Adrenal gland (tissue), 12 donors: ENCODE data around the gene ARMC2. TPM values are rescaled to one million over a fixed set of nuclear protein-coding genes. Genes with fewer than 3 reads are reported as not detected.

Experiments used
- DNase-seq, 7 donors: peaks; one replicate each; pipeline ENCODE4 v3.0.0-alpha.2; 2019 to 2020
- H3K27ac ChIP-seq, 5 donors: fragments of 200-600 bp; sonication (generic) in 4 of 5; 1 replicate in 3 of 5; 2 replicates in 2 of 5; pipeline versions ENCODE4 v1.5.1 to v1.8.0; 2016 to 2020; ENCODE audit warnings: mild to moderate bottlenecking in 1 of 5
- H3K27me3 ChIP-seq: fragments of 200-600 bp; 2 replicates; pipeline ENCODE4 v1.8.0; 2021
- H3K36me3 ChIP-seq, 2 donors: fragments of 200-600 bp; replicated peaks in 1 of 2; 1 replicate in 1 of 2; 2 replicates in 1 of 2; pipeline versions ENCODE4 v1.5.1 to v1.8.0; 2018 to 2022
- H3K4me1 ChIP-seq, 2 donors: fragments of 200-600 bp; replicated peaks in 1 of 2; 1 replicate in 1 of 2; 2 replicates in 1 of 2; pipeline versions ENCODE4 v1.5.1 to v1.8.0; 2018 to 2021
- H3K4me3 ChIP-seq, 4 donors: fragments of 200-600 bp; sonication (generic) in 3 of 4; one replicate each; pipeline ENCODE4 v1.5.1; 2016 to 2018
- H3K9me3 ChIP-seq, 3 donors: fragments of 200-600 bp; sonication (generic) in 1 of 3; replicated peaks in 1 of 3; 1 replicate in 2 of 3; 2 replicates in 1 of 3; pipeline versions ENCODE4 v1.5.1 to v1.8.0; 2016 to 2021
- POLR2A ChIP-seq, 2 donors: fragments of 450-650 bp; IDR thresholded peaks; one replicate each; pipeline ENCODE4 v1.6.1; 2017; ENCODE audit warnings: antibody characterized with exemption in 2 of 2, mild to moderate bottlenecking in 2 of 2, moderate library complexity in 1 of 2
- WGBS, 4 donors: extraction: QIAGEN DNeasy Blood & Tissue Kit in 2 of 4; methylation state at CpG; one replicate each; pipeline versions ENCODE4 v1.1.5 to v1.1.7; 2013 to 2017; 5-methylcytosine and 5-hydroxymethylcytosine counted together
- intact Hi-C, 2 donors: fragments of 100-400 bp; cut with DNase I; formaldehyde crosslinking; loops; one replicate each; pipeline versions ENCODE4 v1.14.1 to v1.15.0; 2022 to 2023
- polyA plus RNA-seq, 3 donors: library from polyadenylated mRNA; stranded (reverse); fragments of 200-250 nt in 2 of 3; fragments of 350-450 nt in 1 of 3; fragmentation: Illumina TruSeq in 1 of 3; extraction: RNeasy Lipid Tissue Mini Kit (QIAGEN cat#74804) in 1 of 3; gene quantifications; one replicate each; pipeline ENCODE4 v1.2.3, GENCODE V29; 2013 to 2014
- total RNA-seq, 9 donors: library from RNA; depleted of rRNA in 4 of 9; stranded (reverse); fragments of >200 nt in 4 of 9; fragments of 120-200 nt in 1 of 9; fragmentation: NEBNext Ultra II Directional in 1 of 9; extraction: Animal tissue kit (Norgen Biotek cat#: 25700) in 1 of 9; gene quantifications; one replicate each; pipeline versions ENCODE4 v1.1.0 to v1.2.4, GENCODE V29; 2013 to 2023
- TF ChIP-seq, protein P1 (sequence below), 6 experiments: fragments of 450-650 bp in 4 of 6; fragments of 200-600 bp in 2 of 6; sonication (generic) in 1 of 6; IDR thresholded peaks; 1 replicate in 5 of 6; 2 replicates in 1 of 6; pipeline versions ENCODE4 v1.5.1 to v1.8.0; 2016 to 2021; ENCODE audit warnings: antibody characterized with exemption in 6 of 6, mild to moderate bottlenecking in 2 of 6, moderate library complexity in 1 of 6
- donor health status: healthy with polysubstance abuse.
- donor health status: Bipolar disorder and iron deficiency.
- donor health status: DM: yes; HTN: yes; CAD: no.
- donor health status: DM: no; HTN: no; CAD: no.
- donor health status: DM: no; HTN: no; CAD: no.
- donor health status: DM: yes; HTN: yes; CAD: no.

ARMC2 gene
- total and polyA plus RNA-seq, 12 donors = 2.1 to 7.8 (median 6.4) TPM

DNA sequence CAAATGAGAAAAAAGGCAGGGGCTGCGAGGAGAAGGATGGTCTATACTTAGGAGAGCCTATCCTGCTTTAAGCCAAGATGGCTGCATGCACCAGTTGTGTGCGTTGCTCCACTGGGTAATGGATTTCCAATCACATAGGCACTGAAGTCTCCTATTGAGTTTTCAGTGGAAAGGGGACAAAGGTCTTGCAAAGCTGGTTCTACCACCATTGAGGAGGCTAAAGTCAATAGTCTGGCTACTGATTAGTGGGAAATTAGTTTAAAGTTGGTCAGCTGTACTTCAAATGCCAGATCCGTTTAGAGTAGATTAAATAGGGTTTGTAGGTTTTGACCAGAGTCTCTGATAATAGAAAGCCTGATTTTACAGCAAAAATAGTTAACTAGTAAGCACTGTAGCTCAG lies 141.5 kb downstream of the ARMC2 start:
- WGBS, 4 donors = 86 to 98% (median 94%) methylated on average over 3 of the region's 3 CpGs
- intact Hi-C loops = no loop called here
- Histone ChIP-seq H3K27me3 (no peaks in the 10 kb centered on the region), H3K27ac (no peak overlapping the region), H3K9me3 (no peaks in the 10 kb centered on the region), H3K36me3 (peaks cover 0 to 75% of the 10 kb centered on the region in 2 donors), H3K4me1 (no peaks in the 10 kb centered on the region), H3K4me3 (no peak overlapping the region)
- no peak for TF ChIP-seq POLR2A (IDR thresholded peaks at IDR 0.05)
- TF ChIP-seq, protein P1, sequence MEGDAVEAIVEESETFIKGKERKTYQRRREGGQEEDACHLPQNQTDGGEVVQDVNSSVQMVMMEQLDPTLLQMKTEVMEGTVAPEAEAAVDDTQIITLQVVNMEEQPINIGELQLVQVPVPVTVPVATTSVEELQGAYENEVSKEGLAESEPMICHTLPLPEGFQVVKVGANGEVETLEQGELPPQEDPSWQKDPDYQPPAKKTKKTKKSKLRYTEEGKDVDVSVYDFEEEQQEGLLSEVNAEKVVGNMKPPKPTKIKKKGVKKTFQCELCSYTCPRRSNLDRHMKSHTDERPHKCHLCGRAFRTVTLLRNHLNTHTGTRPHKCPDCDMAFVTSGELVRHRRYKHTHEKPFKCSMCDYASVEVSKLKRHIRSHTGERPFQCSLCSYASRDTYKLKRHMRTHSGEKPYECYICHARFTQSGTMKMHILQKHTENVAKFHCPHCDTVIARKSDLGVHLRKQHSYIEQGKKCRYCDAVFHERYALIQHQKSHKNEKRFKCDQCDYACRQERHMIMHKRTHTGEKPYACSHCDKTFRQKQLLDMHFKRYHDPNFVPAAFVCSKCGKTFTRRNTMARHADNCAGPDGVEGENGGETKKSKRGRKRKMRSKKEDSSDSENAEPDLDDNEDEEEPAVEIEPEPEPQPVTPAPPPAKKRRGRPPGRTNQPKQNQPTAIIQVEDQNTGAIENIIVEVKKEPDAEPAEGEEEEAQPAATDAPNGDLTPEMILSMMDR (IDR thresholded peaks at IDR 0.05) = no peak
- no peak for DNase-seq

DNA sequence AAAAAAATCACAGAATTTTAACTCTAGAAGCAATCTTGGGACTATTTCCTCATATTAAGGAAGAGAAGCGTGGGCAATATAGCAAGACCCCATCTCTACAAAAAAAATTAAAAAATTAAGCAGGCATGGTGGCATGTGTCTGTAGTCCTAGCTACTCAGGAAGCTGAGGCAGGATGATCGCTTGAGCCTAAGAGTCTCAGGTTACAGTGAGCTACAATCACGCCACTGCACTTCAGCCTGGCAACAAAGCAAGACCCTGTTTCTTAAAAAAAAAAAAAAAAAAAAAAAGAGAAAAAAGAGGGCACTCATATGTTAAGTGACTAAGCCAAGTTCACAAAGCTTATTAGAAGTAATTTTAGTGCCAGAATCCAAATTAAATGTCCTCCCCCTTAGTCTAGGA lies 145.7 kb downstream of the ARMC2 start:
- intact Hi-C loops = no loop called here
- Histone ChIP-seq H3K9me3 (no peaks in the 10 kb centered on the region), H3K27ac (no peak overlapping the region), H3K36me3 (peaks cover 0 to 81% of the 10 kb centered on the region in 2 donors), H3K4me3 (no peak overlapping the region), H3K27me3 (no peaks in the 10 kb centered on the region), H3K4me1 (peaks cover 0 to 4% of the 10 kb centered on the region in 2 donors)
- TF ChIP-seq, protein P1 (IDR thresholded peaks at IDR 0.05) = no peak
- TF ChIP-seq POLR2A (IDR thresholded peaks at IDR 0.05) = no peak
- no peak for DNase-seq
- 90 to 98% (median 94%) methylated on average over 3 of the region's 3 CpGs for WGBS, 4 donors

DNA sequence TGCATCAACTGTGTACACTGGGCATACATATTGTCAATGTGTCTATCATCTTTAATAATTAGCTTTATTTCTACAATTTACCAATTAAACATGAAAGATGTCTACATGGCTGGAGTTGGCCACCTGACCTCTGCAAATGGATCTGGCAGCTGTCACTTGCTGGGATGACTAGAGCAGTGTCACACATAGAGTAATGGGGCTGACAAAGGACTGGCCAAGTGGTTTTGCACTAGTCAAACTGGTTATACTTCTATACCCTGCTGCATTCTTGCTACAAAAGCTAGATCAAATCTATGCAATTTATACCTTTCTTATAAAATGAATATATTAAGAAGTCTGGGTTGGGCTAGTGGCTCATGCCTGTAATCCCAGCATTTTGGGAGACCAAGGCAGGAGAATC lies 147.1 kb downstream of the ARMC2 start:
- H3K27me3 ChIP-seq = no peaks in the 10 kb centered on the region
- H3K4me1 ChIP-seq = peaks cover 0 to 12% of the 10 kb centered on the region in 2 donors
- H3K9me3 ChIP-seq = no peaks in the 10 kb centered on the region
- peaks cover 0 to 73% of the 10 kb centered on the region in 2 donors for H3K36me3 ChIP-seq
- intact Hi-C loops = no loop called here
- DNase-seq = no peak
- H3K4me3 ChIP-seq = no peak overlapping the region
- no peak overlapping the region for H3K27ac ChIP-seq
- no peak for TF ChIP-seq POLR2A (IDR thresholded peaks at IDR 0.05)
- TF ChIP-seq, protein P1 (IDR thresholded peaks at IDR 0.05) = no peak

DNA sequence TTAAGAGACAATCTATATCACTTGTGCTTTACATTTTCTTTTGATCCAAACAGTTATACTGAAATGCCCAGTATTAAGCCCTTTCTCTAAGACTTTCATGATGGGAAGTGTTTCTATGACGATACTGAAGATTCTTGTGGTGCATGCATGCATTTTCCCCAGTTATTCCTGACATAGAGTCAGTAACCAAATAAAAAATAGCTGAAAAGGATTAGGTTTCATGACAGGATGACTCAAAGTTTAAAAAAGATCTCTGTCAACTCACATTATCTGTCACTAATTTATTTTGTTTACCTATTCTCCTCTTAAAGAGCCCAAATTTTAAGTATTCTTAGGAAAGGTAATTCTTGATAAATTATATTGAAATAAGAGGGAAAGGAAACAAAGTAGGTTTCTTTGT lies 148.0 kb downstream of the ARMC2 start:
- intact Hi-C loops = no loop called here

More for the DNA sequence above, 148.0 kb downstream of the ARMC2 start:
- H3K27me3 ChIP-seq = no peaks in the 10 kb centered on the region
- H3K27ac ChIP-seq = no peak overlapping the region
- no peak for TF ChIP-seq POLR2A (IDR thresholded peaks at IDR 0.05)
- TF ChIP-seq, protein P1 (IDR thresholded peaks at IDR 0.05) = no peak
- DNase-seq = no peak
- peaks cover 1 to 21% of the 10 kb centered on the region in 2 donors for H3K4me1 ChIP-seq
- peaks cover 0 to 73% of the 10 kb centered on the region in 2 donors for H3K36me3 ChIP-seq
- 94 to 100% (median 97%) methylated on average over 1 of the region's 1 CpG for WGBS, 4 donors
- H3K9me3 ChIP-seq = no peaks in the 10 kb centered on the region
- H3K4me3 ChIP-seq = no peak overlapping the region
